Stimulated activated CD4-positive, alpha-beta T cell treated with anti-CD3 and anti-CD28 coated beads, Interleukin-4, amount 100 ng/mL, for 4 hours (primary cell): Measurements from ENCODE around the gene SLC6A3.
"Not testable (repeated sequence)": the region's sequence is repeated elsewhere in the genome, so short reads cannot be mapped to it uniquely, and the experiment has no call there.

Experiments
- DNase-seq, 2 experiments: peaks; one replicate each; pipeline ENCODE4 v3.0.0-alpha.2; 2020

Gene SLC6A3

DNA sequence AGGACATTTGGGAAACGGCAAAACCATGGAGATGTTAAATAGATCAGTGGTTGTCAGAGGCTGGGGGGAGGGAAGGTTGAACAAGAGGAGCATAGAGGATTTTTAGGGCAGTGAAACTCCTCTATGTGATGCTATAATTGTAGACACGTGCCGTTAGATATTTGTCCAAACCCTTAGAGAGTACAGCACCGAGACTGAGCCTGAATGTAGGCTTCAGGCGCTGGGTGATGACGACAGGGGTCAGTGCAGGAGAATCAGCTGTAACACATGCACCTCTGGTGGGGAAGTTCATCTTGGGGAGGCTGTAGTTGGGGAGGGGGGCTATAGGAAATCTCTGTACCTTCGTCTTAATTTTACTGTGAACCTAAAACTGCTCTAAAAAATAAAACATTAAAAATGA is 78.1 kb downstream of the SLC6A3 start:
- DNase-seq, result no peak

DNA sequence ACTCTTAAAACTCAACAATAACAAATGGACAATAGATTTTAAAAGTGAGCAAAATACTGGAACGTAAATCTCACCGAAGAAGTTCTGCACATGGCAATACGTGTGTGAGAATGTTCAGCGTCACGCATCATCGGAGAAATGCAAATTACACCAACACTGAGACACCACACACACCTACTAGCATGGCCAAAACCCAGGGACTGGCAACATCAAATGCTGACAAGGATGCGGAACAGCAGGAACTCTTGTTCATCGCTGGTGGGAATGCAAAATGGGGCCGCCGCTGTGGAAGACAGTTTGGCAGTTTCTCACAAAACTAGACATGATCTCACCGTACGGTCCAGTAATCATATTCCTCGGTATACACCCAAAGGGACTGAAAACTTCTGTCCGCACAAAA is 78.7 kb downstream of the SLC6A3 start:
- no peak for DNase-seq

DNA sequence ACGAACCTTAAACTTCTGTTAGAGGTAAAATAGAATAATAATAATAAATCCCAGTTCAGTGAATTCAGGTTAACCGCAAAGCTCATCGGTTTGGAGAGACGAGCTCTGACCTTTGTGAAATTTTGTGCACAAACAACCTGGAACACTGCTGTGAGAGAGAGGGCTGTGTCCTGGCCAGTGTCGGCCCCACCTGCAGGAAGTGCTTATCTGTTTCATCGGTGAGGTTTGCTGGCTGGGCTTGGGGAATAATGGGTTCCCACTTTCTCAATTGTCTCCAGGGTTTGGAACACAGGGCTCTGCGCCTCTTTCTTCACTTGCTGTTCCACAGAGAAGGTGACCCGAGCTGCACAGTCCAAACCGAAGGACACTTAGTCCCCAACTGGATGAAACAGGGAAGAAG is 81.0 kb downstream of the SLC6A3 start:
- no peak for DNase-seq

DNA sequence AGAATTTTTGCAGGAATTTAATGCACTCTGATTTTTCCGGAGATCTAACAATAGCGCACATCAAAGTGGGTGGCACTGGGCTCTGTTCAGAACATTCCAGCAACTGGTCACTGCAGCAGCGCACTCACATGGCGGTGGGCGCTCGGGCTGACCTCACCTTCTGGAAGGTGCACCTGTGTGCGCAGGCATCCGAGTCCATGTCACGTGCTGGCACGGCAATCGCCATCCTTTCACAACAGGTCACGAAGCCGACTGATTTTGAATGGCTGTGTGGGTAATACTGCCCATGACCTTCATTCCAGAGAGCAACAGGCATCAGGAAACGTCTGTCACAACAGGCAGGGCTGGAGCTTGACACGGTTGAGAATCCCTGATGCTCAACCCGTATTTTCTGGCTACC is 81.7 kb downstream of the SLC6A3 start:
- no peak for DNase-seq

DNA sequence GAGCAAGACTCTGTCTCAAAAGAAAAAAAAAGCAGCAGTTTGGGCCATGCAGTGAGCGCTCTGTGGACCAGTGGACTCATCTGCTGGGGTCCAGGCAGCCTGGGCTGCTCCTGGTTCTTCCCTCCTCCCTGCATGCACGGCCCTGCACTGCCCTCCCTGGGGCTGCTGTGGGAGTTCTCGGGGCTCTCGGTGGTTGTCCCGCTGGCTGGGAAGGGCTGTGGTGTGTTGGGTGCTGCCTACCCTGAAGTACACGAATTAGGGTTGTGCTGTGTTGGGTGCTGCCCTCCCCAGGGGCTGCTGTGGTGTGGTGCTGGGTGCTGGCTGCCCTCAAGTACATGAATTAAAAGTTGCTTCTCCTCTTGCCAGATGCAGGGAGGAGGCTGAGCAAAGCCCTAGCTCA is 82.1 kb downstream of the SLC6A3 start:
- no peak for DNase-seq

DNA sequence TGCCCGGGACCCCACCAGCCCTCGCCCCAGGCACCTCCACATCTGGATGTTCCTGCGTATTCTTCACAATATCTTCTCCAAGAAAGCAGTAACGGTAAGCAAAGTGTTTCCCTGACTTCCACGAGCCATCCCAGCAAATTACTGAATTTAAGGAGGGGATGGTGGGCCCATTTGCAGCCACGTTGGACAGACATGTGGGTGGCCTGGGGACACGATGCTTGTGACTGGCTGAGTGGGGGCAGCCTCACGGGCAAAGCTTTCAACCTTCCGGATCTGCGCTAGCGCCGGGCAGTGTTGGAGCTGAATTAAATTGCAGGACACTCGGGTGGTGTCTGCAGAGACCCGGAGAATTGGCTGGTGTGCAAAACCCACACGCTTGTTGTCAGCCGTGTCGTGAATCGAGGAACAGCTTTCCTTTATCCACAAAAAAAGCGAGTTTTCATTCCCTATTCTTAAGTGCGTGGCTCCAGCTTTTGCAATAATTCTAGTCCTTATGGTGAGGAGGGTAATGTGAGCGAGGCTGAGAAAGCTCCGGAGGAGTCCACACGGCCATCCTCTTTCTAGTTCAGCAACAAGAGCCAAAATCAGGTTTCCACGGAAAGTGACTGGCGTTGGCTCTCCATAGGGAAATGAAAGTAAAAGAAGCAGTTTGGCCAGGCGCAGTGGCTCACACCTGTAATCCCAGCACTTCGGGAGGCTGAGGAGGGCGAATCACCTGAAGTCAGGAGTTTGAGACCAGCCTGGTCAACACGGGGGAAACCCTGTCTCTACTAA is 82.8 kb downstream of the SLC6A3 start:
- no peak for DNase-seq

DNA sequence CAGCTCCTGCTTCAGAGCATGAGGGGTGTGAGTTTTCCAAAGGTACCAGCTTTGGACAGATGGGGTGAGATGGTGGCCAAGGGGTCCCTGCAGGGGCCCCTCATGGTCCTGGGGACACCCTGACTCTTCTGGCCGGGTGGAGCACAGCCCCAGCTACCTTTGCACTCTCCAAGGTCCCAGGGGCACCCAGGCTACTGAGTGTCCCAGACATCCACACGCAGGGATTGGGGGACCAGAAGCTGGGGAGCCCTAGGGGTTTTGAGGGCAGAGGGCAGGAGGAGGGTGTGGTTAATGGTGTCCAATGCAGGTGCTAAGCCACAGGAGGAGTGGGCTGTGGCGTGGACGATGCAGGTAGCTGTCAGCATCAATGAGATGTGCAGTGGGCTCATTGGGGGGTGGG is 84.4 kb downstream of the SLC6A3 start:
- DNase-seq, result no peak

DNA sequence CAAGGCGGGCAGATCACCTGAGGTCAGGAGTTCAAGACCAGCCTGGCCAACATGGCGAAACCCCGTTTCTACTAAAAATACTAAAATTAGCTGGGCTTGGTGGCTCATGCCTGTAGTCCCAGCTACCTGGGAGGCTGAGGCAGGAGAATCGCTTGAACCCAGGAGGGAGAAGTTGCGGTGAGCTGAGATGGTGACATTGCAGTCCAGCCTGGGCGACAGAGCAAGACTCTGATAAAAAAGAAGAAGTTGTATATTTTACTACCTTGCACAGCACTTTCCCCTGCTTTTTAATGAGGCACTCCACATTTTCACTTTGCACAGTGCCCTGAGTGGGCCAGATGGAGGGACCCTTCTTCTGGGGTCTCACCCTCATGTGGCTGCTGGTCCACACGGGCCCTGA is 84.9 kb downstream of the SLC6A3 start:
- not testable (repeated sequence) for DNase-seq

DNA sequence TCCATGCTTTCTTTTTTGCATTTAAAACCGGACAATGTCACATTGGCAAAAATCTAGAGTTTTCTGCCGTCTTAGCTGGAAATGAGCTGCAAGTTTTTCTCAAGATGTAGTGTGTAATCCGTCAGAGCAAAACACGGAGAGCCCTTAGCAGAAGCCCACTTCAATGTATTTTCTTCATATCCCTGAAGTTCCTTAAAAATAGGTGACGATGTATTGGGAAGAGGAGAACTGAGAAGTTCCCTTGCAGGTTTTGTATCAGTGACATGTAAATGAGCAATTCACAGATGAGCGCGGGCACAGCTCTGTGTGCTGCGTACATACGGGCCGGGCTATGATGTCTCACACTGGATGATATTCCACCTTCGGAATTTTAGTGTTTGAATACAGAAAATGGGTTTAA is 85.5 kb downstream of the SLC6A3 start:
- DNase-seq, result no peak

DNA sequence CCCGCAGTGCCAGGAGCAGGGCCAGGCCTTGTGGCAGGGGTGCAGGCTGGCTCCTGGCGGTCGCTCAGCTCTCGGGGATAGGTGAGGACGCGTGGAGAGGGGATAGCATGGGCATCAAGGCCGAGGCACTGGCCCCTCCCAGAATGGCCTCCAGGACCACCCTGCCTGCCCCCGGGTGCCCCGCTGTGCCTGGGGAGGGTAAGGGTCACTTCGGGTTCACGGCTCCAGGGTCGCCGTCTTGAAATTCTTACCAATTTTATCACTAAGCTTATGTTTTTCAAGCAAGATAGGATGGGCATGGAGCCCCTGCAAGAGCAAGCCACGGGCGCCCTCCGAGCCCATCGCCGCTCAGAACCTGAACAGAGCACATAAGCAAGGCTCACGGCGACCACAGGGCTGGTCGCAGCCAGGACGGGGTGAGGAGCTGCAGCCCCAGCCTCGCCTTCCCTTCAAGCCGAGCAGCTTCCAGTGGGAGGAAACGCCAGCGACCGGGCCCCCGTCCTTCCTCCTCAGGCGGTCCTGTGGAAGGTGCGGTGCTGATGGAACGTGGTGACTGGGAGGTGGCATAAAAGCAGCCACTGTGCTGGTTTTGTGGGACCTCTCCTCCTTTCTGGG is 86.1 kb downstream of the SLC6A3 start:
- no peak for DNase-seq

DNA sequence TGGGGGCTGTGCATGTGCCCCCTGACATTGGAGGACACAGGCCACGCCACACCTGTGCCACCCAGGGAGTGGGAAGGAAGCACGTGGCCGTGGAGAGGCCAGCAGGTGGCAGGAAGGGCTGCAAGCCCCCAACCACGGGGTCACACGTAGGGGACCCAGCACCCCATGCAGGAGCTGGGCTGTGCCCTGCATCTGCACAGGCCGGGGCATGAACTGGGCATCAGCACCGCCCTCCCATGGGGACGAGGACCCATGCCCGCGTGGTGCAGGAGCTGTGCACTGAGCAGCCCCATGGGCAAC is 86.6 kb downstream of the SLC6A3 start:
- no peak for DNase-seq

DNA sequence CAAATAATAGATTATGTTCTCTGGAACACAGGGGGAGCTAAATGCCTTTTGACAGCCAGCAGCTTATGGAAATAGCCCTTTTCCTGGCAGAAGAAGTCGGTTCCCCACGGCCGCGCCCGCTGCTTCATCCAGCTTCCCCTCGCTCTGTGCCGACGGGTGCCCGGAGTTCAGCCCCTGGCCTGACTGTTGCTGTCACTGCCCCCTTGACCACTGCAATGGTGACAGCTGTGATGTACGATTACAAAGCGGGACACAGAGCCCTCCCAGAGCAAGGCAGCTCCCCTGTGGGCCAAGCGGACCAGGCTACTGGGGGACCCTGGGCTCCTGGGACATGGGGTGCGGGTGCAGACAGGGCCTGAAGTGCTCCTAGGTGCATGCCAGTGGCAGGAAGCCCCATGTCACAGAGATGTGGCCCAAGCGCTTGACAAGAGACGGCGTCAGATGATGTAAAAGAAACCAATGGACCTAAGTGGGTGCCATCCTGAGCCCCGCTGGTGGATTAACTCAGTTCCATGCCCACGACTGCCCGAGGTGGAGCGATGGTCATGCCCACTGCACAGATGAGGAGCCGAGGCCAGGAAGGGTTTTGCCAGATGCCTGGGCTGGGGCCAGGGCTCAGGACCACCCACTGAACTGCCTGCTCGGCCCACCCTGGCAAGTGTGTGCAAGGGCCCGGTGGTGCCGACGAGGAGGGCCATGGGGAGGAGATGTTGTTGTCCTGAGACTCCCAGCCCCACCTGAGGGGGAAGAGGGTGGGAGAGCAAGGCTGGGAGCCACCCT is 87.1 kb downstream of the SLC6A3 start:
- DNase-seq, result no peak

DNA sequence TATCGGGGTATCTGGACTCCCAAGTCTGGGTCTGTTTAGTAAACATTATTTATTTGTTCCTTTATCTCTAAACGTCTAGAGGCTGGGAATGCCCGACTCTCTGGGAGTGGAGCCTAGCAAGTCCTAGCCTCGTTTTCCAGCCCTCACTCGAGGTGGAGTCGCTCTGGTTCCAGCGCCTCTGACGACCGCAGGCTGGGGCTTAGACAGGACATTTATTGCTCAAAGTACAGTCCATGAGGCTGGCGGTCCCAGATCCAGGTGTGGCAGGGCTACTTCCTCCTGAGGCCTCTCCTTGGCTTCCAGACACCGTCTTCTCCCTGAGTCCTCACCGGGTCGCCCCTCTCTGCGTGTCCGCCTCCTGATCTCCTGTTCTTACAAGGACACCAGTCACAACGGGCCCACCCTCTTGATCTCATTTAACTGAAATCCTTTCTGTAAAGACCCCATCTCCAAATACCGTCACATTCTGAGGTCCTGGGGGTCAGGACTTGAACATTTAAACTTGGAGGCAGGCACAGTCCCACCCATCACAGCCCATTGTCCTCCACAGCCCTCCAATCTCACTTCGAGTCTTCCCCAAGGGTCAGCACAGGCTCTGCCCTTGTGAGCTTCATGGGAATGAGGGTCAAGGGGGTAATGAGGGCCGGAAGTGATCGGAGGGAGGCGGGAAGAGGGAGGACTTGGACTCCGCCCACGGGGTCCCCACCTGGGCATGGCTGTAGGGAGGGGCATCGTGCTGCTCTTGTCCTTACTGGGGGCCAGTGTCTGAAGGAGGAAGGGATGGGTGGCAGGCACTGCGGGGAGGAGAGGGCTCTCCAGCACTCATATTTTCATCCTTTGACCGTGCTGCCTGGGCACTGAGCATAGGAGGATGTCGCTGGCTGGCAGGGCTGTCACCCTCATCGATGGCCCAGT is 88.1 kb downstream of the SLC6A3 start:
- no peak for DNase-seq

DNA sequence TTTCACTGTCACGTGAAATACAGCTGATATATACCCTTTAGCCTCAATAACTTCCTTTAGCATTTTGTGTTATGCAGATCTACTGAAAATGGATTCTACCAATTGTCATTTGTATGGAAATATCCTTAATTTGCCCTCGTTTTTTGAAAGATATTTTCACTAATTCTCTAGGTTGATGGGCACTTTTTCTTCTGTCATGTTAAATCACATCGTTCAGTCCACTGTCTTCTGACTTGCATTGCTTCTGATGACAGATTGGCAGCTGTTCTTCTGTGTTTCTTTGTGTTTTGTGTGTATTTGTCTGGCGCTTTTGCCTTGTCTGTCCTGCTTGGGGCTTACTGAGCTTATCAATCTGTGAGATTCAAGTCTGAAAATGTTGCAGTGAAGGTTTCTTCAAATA is 90.7 kb downstream of the SLC6A3 start:
- DNase-seq, result no peak

DNA sequence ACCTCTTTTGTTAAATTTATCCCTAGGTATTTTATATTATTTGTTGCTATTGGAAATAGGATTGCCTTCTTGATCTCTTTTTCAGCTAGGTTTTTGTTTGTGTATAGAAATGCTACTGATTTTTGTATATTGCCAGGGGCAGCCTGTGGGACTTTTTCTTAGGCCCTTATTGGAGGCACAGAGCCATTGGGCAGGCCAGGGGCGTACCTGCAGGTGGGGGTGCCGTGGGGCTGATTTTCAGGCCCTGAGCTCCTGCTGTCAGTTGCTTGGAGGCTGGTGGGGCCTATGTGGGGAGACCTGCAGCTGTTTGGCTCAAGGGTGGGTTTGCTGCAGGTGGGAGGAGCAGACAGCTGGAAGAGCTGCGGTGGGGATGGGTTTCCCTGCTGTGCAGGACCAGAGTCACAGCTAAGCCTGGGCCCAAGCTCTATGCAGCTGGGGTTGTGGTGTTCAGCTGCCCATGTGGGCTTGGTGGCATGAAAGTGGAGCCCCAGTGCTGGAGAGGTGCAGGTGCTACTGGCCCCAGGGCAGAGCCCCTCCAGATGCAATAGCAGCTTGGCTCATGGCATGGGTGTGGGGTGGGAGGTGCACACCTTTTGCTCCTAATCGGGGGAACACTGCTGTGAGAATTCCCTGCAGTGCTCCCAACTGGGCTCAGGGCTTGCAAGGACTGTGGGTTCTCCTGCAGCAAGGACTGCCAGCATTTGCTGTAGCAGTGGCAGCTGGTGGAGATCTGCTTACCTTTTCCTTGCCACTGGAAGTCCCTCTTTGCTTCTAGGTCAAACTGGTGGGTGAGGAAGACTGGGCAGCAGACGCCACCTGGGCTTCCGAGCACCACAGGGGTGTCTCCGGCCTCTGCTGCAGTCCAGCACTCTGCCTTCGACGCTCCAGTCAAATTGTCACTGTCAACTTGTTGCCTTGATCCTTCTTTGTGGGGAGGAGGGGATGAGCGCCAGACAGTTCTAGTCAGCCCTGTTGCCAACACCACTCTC is 92.7 kb downstream of the SLC6A3 start:
- no peak for DNase-seq

DNA sequence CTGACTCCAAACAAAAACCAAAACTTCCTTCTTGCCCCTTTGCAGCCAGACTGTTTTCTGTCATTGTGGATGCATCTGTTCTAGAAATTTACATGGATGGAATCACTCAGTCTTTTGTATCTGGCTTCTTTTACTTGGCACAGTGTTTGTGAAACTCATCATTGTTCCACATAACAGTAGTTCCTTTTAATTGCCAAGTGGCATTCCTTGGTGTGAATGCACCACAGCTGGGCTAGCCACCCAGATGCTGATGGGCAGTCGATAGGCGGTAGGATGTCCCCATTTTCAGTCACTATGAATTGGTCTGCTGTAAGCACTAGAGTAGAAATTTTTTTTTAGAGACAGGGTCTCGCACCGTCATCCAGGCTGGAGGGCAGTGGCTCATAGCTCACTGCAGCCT is 94.1 kb downstream of the SLC6A3 start:
- no peak for DNase-seq

DNA sequence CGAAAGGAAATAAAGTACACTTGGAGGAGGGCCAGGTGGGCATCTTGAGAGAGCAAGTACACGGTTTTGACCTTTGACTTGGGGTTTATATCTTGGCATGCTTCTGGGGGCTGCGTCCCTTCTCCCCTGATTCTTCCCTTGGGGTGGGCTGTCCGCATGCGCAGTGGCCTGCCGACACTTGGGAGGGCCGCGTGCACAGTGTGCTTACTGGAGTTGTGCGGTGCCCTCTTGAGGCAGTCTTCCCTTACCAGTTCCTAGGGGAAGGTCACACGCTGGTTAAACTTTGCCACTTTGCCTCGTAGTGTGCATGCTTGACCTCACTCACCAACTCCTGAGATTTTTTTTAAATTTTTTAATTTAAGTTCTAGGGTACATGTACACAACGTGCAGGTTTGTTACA is 96.0 kb downstream of the SLC6A3 start:
- DNase-seq, result no peak

DNA sequence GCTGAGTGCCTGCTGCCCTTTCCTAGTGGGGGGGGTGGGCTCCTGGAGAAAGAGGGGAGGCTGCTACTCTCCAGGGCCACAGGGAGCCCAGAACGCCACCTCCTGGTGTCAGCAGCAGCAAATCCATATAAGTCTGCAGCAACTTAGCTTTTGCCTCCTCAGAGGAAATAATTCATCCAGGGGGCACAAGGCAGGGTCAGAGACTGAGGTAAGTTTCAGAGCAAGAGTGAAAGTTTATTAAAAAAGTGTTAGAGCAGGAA is 96.3 kb downstream of the SLC6A3 start:
- no peak for DNase-seq

DNA sequence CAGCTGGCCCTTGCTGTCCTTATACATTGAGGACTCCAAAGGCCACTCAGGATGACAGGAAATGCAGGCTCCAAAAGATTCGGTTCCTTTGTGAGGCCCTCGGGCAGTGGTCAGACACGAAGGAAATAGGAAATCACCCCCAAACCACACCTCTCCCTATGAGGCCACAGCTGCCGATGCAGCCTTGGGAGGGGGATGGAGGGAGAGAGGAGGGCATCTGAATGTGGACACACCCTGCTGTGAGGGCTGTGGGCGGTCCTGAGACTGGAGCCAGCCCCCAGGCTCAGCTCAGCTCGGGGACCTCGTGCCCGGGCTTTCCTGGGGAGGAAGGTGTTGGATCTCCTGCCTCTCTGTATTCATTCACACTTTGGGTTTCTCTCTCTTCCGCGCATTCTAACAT is 97.7 kb downstream of the SLC6A3 start:
- no peak for DNase-seq

DNA sequence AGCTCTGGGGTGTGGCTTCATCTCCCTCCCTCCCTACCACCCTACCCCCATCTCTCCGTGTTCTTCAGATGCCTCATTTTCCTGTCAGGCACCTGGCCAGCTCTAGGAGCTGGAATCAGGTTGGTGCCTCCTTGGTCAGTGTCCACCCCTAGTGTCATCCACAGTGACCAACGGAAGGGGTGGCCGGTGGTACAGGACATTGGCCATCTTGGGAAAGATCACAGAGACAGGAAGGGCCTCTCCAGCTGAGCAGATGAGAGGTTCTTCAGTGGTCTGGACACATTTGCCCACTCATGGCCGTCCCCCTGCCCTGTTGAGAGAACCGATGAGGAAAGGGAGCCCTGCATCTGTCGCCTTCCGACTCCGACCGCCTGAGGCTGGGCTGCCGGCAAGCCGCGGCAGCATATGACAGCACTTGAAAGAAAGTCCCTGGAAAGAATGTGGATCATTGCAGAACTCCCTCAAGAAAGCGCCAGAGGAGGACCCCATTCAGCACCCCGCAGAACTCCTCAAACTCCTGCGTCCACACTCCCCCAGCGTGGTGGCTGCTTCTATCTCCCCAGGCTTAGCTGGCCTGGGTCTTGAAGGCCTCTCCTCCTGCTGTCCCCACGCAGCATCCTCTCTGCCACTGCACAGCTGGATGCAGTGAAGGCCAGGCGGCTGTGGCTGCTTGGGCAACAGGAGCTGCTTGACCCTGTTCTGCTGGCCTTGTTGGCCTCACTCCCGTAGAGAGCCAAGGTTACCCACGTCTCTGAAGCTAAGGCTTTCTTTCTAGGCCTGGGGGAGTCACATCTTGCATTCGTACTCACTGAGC is 98.4 kb downstream of the SLC6A3 start:
- DNase-seq, result no peak

DNA sequence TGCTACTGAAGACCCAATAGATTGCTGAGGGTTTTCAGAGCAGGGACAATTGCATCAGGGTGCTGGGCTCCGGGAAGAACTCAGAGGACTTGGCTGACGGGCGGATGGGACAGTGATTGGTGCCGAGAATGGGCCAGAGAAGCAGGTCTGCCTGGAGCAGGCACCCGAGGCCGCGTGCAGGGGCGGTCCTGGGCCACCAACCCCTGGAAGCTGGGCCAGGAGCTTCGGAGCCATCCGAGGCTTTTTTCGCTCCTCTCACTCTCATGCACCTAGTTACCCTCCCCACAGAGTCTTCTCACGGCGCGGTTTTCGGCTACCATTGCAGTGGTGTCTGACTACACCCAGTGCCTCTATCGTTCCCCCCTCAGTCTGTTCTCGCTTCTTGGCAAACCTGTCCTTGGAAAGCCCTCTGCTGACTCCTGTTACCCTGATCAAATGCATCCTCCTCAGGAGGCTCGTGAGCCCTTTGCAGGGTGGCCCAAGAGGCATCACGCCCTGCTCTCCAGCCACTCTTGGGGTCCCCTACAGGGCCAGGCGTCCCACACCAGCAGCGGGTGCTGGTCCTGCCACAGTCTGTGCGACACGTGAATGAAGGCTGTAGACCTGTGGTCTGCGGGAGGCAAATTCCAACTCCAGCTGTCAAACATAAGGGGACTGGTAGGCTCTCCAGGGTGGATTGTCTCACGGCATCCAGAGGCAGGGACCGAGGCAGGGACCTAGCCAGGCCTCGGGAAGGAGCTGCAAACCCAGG is 99.2 kb downstream of the SLC6A3 start:
- no peak for DNase-seq
